Keratinocyte (primary cell): ENCODE results near the gene TAGLN3. TPM values are rescaled to one million over a fixed set of nuclear protein-coding genes. Genes with fewer than 3 reads are reported as not detected.

Experiments used
- DNase-seq: peaks from one replicate; pipeline ENCODE4 v3.0.0-alpha.2; 2011; ENCODE audit warnings: low read depth, missing footprints, low spot score
- FAIRE-seq: peaks from 2 replicates; lab custom pipeline; 2011; peaks lifted over from hg19 to GRCh38; lab: Jason Lieb, UNC
- H2AFZ ChIP-seq: 2 replicates; pipeline ENCODE4 v1.6.0; 2012; ENCODE audit warnings: low read length, control low read depth, inconsistent platforms; ENCODE audit not compliant: control insufficient read depth
- H3K27ac ChIP-seq: 2 replicates; pipeline ENCODE4 v1.5.1; 2011; ENCODE audit warnings: low read length; ENCODE audit not compliant: control insufficient read depth, insufficient read depth
- H3K27me3 ChIP-seq: 3 replicates; pipeline ENCODE4 v1.6.0; 2011; ENCODE audit warnings: low read length; ENCODE audit not compliant: control insufficient read depth, insufficient read depth; ENCODE audit errors: extremely low read depth
- H3K36me3 ChIP-seq, 2 experiments: 2 replicates in 1 of 2; 3 replicates in 1 of 2; pipeline ENCODE4 v1.5.1; 2011; ENCODE audit warnings: low read length in 2 of 2, mild to moderate bottlenecking in 1 of 2; ENCODE audit not compliant: control insufficient read depth in 2 of 2, insufficient read depth in 2 of 2; ENCODE audit errors: extremely low read depth in 1 of 2
- H3K4me1 ChIP-seq: 3 replicates; pipeline ENCODE4 v1.5.1; 2011; ENCODE audit warnings: low read length; ENCODE audit not compliant: control insufficient read depth, insufficient read depth; ENCODE audit errors: extremely low read depth
- H3K4me2 ChIP-seq: 3 replicates; pipeline ENCODE4 v1.6.0; 2011; ENCODE audit warnings: low read depth, low read length; ENCODE audit not compliant: control insufficient read depth, insufficient read depth; ENCODE audit errors: extremely low read depth
- H3K4me3 ChIP-seq, 3 experiments: fragments of 200-600 bp in 1 of 3; sonication (generic) in 1 of 3; 2 replicates in 2 of 3; 3 replicates in 1 of 3; pipeline ENCODE4 v1.5.1; 2011 to 2016; ENCODE audit warnings: low read length in 3 of 3, mild to moderate bottlenecking in 3 of 3, control low read depth in 2 of 3, inconsistent platforms in 1 of 3, low read depth in 1 of 3, mixed read lengths in 1 of 3, mixed run types in 1 of 3, moderate library complexity in 1 of 3; ENCODE audit not compliant: control insufficient read depth in 2 of 3, insufficient read depth in 2 of 3; ENCODE audit errors: extremely low read depth in 1 of 3
- H3K79me2 ChIP-seq: 2 replicates; pipeline ENCODE4 v1.6.0; 2012; ENCODE audit warnings: low read length; ENCODE audit not compliant: control insufficient read depth, insufficient read depth
- H3K9ac ChIP-seq: 3 replicates; pipeline ENCODE4 v1.6.0; 2011; ENCODE audit warnings: low read length; ENCODE audit not compliant: control insufficient read depth, insufficient read depth; ENCODE audit errors: extremely low read depth
- H3K9me1 ChIP-seq: 3 replicates; pipeline ENCODE4 v1.6.0; 2011; ENCODE audit warnings: low read length; ENCODE audit not compliant: control insufficient read depth, insufficient read depth; ENCODE audit errors: extremely low read depth
- H3K9me3 ChIP-seq: 2 replicates; pipeline ENCODE4 v1.5.1; 2012; ENCODE audit warnings: low read depth, low read length; ENCODE audit not compliant: control insufficient read depth
- H4K20me1 ChIP-seq: 3 replicates; pipeline ENCODE4 v1.6.0; 2011; ENCODE audit warnings: low read length; ENCODE audit not compliant: control insufficient read depth, insufficient read depth; ENCODE audit errors: extremely low read depth
- CTCF ChIP-seq, 3 experiments: IDR thresholded peaks in 1 of 3; conservative IDR thresholded peaks in 1 of 3; optimal IDR thresholded peaks in 1 of 3; 2 replicates in 2 of 3; 3 replicates in 1 of 3; pipeline versions ENCODE3 to v1.5.1; 2011; ENCODE audit warnings: low read length in 3 of 3, mild to moderate bottlenecking in 3 of 3, moderate library complexity in 2 of 3, control low read depth in 1 of 3, inconsistent platforms in 1 of 3; ENCODE audit not compliant: insufficient read depth in 2 of 3; ENCODE audit errors: extremely low read depth in 1 of 3
- EZH2 ChIP-seq: IDR thresholded peaks from one replicate; pipeline ENCODE4 v1.6.1; 2012; ENCODE audit warnings: inconsistent platforms, mild to moderate bottlenecking, low read length, moderate library complexity
- dilution Hi-C: fragments of 300-500 bp; cut with MboI; formaldehyde crosslinking; loops from one replicate; pipeline ENCODE4 v1.7.0; 2020; ENCODE audit warnings: low sequenced_read_pairs; ENCODE audit not compliant: extremely low pct_ligation_motif_present
- polyA plus RNA-seq, 5 experiments: library from polyadenylated mRNA; depleted of rRNA in 3 of 5; stranded (reverse) in 3 of 5; stranded (forward) in 1 of 5; unstranded in 1 of 5; fragments of >200 nt; gene quantifications; 1 replicate in 1 of 5; 2 replicates in 3 of 5; 3 replicates in 1 of 5; pipeline versions ENCODE4 v1.2.1 to v1.2.3, GENCODE V29; 2011 to 2012; ENCODE audit warnings: missing spikeins in 2 of 5, low read depth in 1 of 5, low replicate concordance in 1 of 5

TAGLN3 gene
- polyA plus RNA-seq, 1 donor (not counting 4 experiments of a cell fraction or from before 2014, with no cell fraction given) = 8.9 TPM

GRCh38 chr3:112030901-112031300 is 32.2 kb downstream of the TAGLN3 start:
- Histone ChIP-seq H3K79me2 (no peaks in the 10 kb centered on the region), H3K9me3 (no peaks in the 10 kb centered on the region), H3K27me3 (no peaks in the 10 kb centered on the region), H3K9me1 (no peaks in the 10 kb centered on the region), H3K4me2 (no peak overlapping the region), H3K36me3 (no peaks in the 10 kb centered on the region), H3K9ac (no peak overlapping the region), H3K4me1 (no peaks in the 10 kb centered on the region), H2AFZ (no peak overlapping the region), H3K27ac (no peak overlapping the region), H3K4me3 (no peak overlapping the region), H4K20me1 (no peaks in the 10 kb centered on the region)
- DNase-seq (no peak), FAIRE-seq (no peak)
- TF ChIP-seq CTCF (optimal IDR thresholded peaks at IDR 0.05 in 1 of 3, IDR thresholded peaks at IDR 0.05 in 1 of 3, conservative IDR thresholded peaks at IDR 0.05 in 1 of 3; ENCODE audit: extremely low read depth in 1 of 3, insufficient read depth in 2 of 3, low read length in 3 of 3) (no peak), EZH2 (no peak)
- dilution Hi-C loops = no loop called here

GRCh38 chr3:112032098-112032731 is 33.5 kb downstream of the TAGLN3 start:
- dilution Hi-C loops = no loop called here
- peak; percentile 48 for FAIRE-seq
- no peaks in the 10 kb centered on the region for H3K79me2 ChIP-seq

More at GRCh38 chr3:112032098-112032731, 33.5 kb downstream of the TAGLN3 start:
- no peaks in the 10 kb centered on the region for H3K27me3 ChIP-seq
- H3K4me2 ChIP-seq = no peak overlapping the region
- no peaks in the 10 kb centered on the region for H4K20me1 ChIP-seq
- no peaks in the 10 kb centered on the region for H3K4me1 ChIP-seq
- no peak for DNase-seq
- H3K36me3 ChIP-seq = no peaks in the 10 kb centered on the region
- H2AFZ ChIP-seq = no peak overlapping the region
- no peak overlapping the region for H3K4me3 ChIP-seq
- TF ChIP-seq CTCF (optimal IDR thresholded peaks at IDR 0.05 in 1 of 3, IDR thresholded peaks at IDR 0.05 in 1 of 3, conservative IDR thresholded peaks at IDR 0.05 in 1 of 3; ENCODE audit: extremely low read depth in 1 of 3, insufficient read depth in 2 of 3, low read length in 3 of 3) = no peak
- no peak for TF ChIP-seq EZH2
- no peaks in the 10 kb centered on the region for H3K9me3 ChIP-seq
- no peak overlapping the region for H3K9ac ChIP-seq
- H3K9me1 ChIP-seq = no peaks in the 10 kb centered on the region
- no peak overlapping the region for H3K27ac ChIP-seq
